AG08395 (cell line): Measurements from ENCODE around the gene RPS27L.

ENCODE experiments used
- DNase-seq: peaks from one replicate; pipeline ENCODE4 v3.0.0; 2012; ENCODE audit warnings: mixed read lengths, low spot score

RPS27L gene

GRCh38 chr15:63188247-63188925, 31.1 kb upstream of the RPS27L start:
- no peak for DNase-seq

GRCh38 chr15:63187589-63188226, 30.4 kb upstream of the RPS27L start:
- no peak for DNase-seq

- peak; percentile 57 for DNase-seq
Observed at GRCh38 chr15:63186065-63186464, 28.8 kb upstream of the RPS27L start.

- DNase-seq, result no peak
Observed at GRCh38 chr15:63185206-63185605, 27.9 kb upstream of the RPS27L start.

GRCh38 chr15:63181648-63182047, 24.4 kb upstream of the RPS27L start:
- DNase-seq, result no peak

- DNase-seq, result no peak
Observed at GRCh38 chr15:63180746-63181145, 23.5 kb upstream of the RPS27L start.

- DNase-seq, result no peak
Observed at GRCh38 chr15:63178034-63178433, 20.8 kb upstream of the RPS27L start.

GRCh38 chr15:63176302-63176701, 19.0 kb upstream of the RPS27L start:
- DNase-seq, result no peak

GRCh38 chr15:63172851-63173451, 15.7 kb upstream of the RPS27L start:
- no peak for DNase-seq

GRCh38 chr15:63172376-63172775, 15.1 kb upstream of the RPS27L start:
- no peak for DNase-seq

GRCh38 chr15:63169788-63170187, 12.5 kb upstream of the RPS27L start:
- no peak for DNase-seq

GRCh38 chr15:63166219-63166618, 8.9 kb upstream of the RPS27L start:
- DNase-seq, result no peak

GRCh38 chr15:63165166-63165859, 8.0 kb upstream of the RPS27L start:
- DNase-seq, result no peak

GRCh38 chr15:63163217-63163616, 5.9 kb upstream of the RPS27L start:
- no peak for DNase-seq

GRCh38 chr15:63160638-63161037, 3.4 kb upstream of the RPS27L start:
- DNase-seq, result no peak

- DNase-seq, result peak; percentile 83
Observed at GRCh38 chr15:63157891-63158431, 684 bp upstream of the RPS27L start.

- DNase-seq, result peak; percentile 34
Observed at GRCh38 chr15:63156755-63157117, 541 bp downstream of the RPS27L start.

GRCh38 chr15:63156086-63156710, 1.1 kb downstream of the RPS27L start:
- DNase-seq, result no peak

GRCh38 chr15:63155486-63155885, 1.8 kb downstream of the RPS27L start:
- DNase-seq, result no peak

GRCh38 chr15:63151665-63152064, 5.6 kb downstream of the RPS27L start:
- no peak for DNase-seq

GRCh38 chr15:63146684-63147083, 10.6 kb downstream of the RPS27L start:
- DNase-seq, result no peak

- no peak for DNase-seq
Observed at GRCh38 chr15:63145426-63145825, 11.9 kb downstream of the RPS27L start.
